Keratinocyte (primary cell): ENCODE measurements around the gene TRIM27. TPM values are rescaled to one million over a fixed set of nuclear protein-coding genes. Genes with fewer than 3 reads are reported as not detected.
A peak's percentile ranks its signal among the peaks of the same experiment; 100 is the strongest.

Experiments
- DNase-seq: peaks from one replicate; pipeline ENCODE4 v3.0.0-alpha.2; 2011; ENCODE audit warnings: low read depth, missing footprints, low spot score
- FAIRE-seq: peaks from 2 replicates; lab custom pipeline; 2011; peaks lifted over from hg19 to GRCh38; lab: Jason Lieb, UNC
- H2AFZ ChIP-seq: 2 replicates; pipeline ENCODE4 v1.6.0; 2012; ENCODE audit warnings: low read length, control low read depth, inconsistent platforms; ENCODE audit not compliant: control insufficient read depth
- H3K27ac ChIP-seq: 2 replicates; pipeline ENCODE4 v1.5.1; 2011; ENCODE audit warnings: low read length; ENCODE audit not compliant: control insufficient read depth, insufficient read depth
- H3K27me3 ChIP-seq: 3 replicates; pipeline ENCODE4 v1.6.0; 2011; ENCODE audit warnings: low read length; ENCODE audit not compliant: control insufficient read depth, insufficient read depth; ENCODE audit errors: extremely low read depth
- H3K36me3 ChIP-seq, 2 experiments: 2 replicates in 1 of 2; 3 replicates in 1 of 2; pipeline ENCODE4 v1.5.1; 2011; ENCODE audit warnings: low read length in 2 of 2, mild to moderate bottlenecking in 1 of 2; ENCODE audit not compliant: control insufficient read depth in 2 of 2, insufficient read depth in 2 of 2; ENCODE audit errors: extremely low read depth in 1 of 2
- H3K4me1 ChIP-seq: 3 replicates; pipeline ENCODE4 v1.5.1; 2011; ENCODE audit warnings: low read length; ENCODE audit not compliant: control insufficient read depth, insufficient read depth; ENCODE audit errors: extremely low read depth
- H3K4me2 ChIP-seq: 3 replicates; pipeline ENCODE4 v1.6.0; 2011; ENCODE audit warnings: low read depth, low read length; ENCODE audit not compliant: control insufficient read depth, insufficient read depth; ENCODE audit errors: extremely low read depth
- H3K4me3 ChIP-seq, 3 experiments: fragments of 200-600 bp in 1 of 3; sonication (generic) in 1 of 3; 2 replicates in 2 of 3; 3 replicates in 1 of 3; pipeline ENCODE4 v1.5.1; 2011 to 2016; ENCODE audit warnings: low read length in 3 of 3, mild to moderate bottlenecking in 3 of 3, control low read depth in 2 of 3, inconsistent platforms in 1 of 3, low read depth in 1 of 3, mixed read lengths in 1 of 3, mixed run types in 1 of 3, moderate library complexity in 1 of 3; ENCODE audit not compliant: control insufficient read depth in 2 of 3, insufficient read depth in 2 of 3; ENCODE audit errors: extremely low read depth in 1 of 3
- H3K79me2 ChIP-seq: 2 replicates; pipeline ENCODE4 v1.6.0; 2012; ENCODE audit warnings: low read length; ENCODE audit not compliant: control insufficient read depth, insufficient read depth
- H3K9ac ChIP-seq: 3 replicates; pipeline ENCODE4 v1.6.0; 2011; ENCODE audit warnings: low read length; ENCODE audit not compliant: control insufficient read depth, insufficient read depth; ENCODE audit errors: extremely low read depth
- H3K9me1 ChIP-seq: 3 replicates; pipeline ENCODE4 v1.6.0; 2011; ENCODE audit warnings: low read length; ENCODE audit not compliant: control insufficient read depth, insufficient read depth; ENCODE audit errors: extremely low read depth
- H3K9me3 ChIP-seq: 2 replicates; pipeline ENCODE4 v1.5.1; 2012; ENCODE audit warnings: low read depth, low read length; ENCODE audit not compliant: control insufficient read depth
- H4K20me1 ChIP-seq: 3 replicates; pipeline ENCODE4 v1.6.0; 2011; ENCODE audit warnings: low read length; ENCODE audit not compliant: control insufficient read depth, insufficient read depth; ENCODE audit errors: extremely low read depth
- EZH2 ChIP-seq: IDR thresholded peaks from one replicate; pipeline ENCODE4 v1.6.1; 2012; ENCODE audit warnings: inconsistent platforms, mild to moderate bottlenecking, low read length, moderate library complexity
- dilution Hi-C: fragments of 300-500 bp; cut with MboI; formaldehyde crosslinking; loops from one replicate; pipeline ENCODE4 v1.7.0; 2020; ENCODE audit warnings: low sequenced_read_pairs; ENCODE audit not compliant: extremely low pct_ligation_motif_present
- polyA plus RNA-seq, 5 experiments: library from polyadenylated mRNA; depleted of rRNA in 3 of 5; stranded (reverse) in 3 of 5; stranded (forward) in 1 of 5; unstranded in 1 of 5; fragments of >200 nt; gene quantifications; 1 replicate in 1 of 5; 2 replicates in 3 of 5; 3 replicates in 1 of 5; pipeline versions ENCODE4 v1.2.1 to v1.2.3, GENCODE V29; 2011 to 2012; ENCODE audit warnings: missing spikeins in 2 of 5, low read depth in 1 of 5, low replicate concordance in 1 of 5
- TF ChIP-seq, protein P1 (sequence below), 3 experiments: IDR thresholded peaks in 1 of 3; conservative IDR thresholded peaks in 1 of 3; optimal IDR thresholded peaks in 1 of 3; 2 replicates in 2 of 3; 3 replicates in 1 of 3; pipeline versions ENCODE3 to v1.5.1; 2011; ENCODE audit warnings: low read length in 3 of 3, mild to moderate bottlenecking in 3 of 3, moderate library complexity in 2 of 3, control low read depth in 1 of 3, inconsistent platforms in 1 of 3; ENCODE audit not compliant: insufficient read depth in 2 of 3; ENCODE audit errors: extremely low read depth in 1 of 3

TRIM27 gene
- polyA plus RNA-seq, 1 donor (not counting 4 experiments of a cell fraction or from before 2014, with no cell fraction given): 47.3 TPM

DNA sequence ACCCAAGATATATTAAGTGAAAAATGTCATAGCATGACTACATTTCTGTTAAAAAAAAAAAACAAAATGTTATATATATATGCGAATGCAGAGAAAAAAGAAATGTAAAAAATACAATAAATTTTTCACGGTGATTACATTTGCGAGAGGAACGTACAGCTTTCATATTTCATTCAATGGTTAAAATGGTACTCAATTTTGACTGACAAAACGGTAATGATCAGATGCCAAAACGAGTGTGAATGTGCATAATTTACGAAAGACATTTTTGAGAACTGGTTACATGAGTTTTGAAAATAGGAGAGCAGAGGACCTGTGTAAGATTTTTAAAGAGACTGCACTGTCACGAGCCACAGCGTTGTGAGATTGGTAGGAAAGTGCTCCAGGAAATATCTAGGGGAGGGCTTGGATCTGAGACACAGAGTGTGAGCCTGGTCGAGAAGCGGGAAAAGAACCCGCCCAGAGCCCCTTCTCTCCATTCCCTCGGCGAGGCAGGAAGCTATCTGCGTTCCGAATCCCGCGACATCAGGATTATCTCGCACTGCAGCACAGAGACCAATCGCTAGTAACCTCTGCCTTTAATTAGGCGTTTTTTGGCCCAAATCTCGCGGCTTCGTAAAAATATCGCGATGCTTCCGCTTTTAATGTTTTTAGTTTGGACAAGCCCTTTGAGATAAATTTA, 28.5 kb downstream of the TRIM27 start:
- H2AFZ ChIP-seq: peak overlapping the region; percentile 98
- no peaks in the 10 kb centered on the region for H3K9me1 ChIP-seq
- no peaks in the 10 kb centered on the region for H3K79me2 ChIP-seq
- no peaks in the 10 kb centered on the region for H4K20me1 ChIP-seq
- no peaks in the 10 kb centered on the region for H3K4me1 ChIP-seq
- H3K9ac ChIP-seq: peak overlapping the region; percentile 97
- TF ChIP-seq, protein P1, sequence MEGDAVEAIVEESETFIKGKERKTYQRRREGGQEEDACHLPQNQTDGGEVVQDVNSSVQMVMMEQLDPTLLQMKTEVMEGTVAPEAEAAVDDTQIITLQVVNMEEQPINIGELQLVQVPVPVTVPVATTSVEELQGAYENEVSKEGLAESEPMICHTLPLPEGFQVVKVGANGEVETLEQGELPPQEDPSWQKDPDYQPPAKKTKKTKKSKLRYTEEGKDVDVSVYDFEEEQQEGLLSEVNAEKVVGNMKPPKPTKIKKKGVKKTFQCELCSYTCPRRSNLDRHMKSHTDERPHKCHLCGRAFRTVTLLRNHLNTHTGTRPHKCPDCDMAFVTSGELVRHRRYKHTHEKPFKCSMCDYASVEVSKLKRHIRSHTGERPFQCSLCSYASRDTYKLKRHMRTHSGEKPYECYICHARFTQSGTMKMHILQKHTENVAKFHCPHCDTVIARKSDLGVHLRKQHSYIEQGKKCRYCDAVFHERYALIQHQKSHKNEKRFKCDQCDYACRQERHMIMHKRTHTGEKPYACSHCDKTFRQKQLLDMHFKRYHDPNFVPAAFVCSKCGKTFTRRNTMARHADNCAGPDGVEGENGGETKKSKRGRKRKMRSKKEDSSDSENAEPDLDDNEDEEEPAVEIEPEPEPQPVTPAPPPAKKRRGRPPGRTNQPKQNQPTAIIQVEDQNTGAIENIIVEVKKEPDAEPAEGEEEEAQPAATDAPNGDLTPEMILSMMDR (optimal IDR thresholded peaks at IDR 0.05 in 1 of 3, IDR thresholded peaks at IDR 0.05 in 1 of 3, conservative IDR thresholded peaks at IDR 0.05 in 1 of 3; ENCODE audit: extremely low read depth in 1 of 3, insufficient read depth in 2 of 3, low read length in 3 of 3): no peak
- no peak for TF ChIP-seq EZH2
- dilution Hi-C loops: no loop called here
- peak overlapping the region; percentile 69 to 86 (median 85) for H3K4me3 ChIP-seq
- FAIRE-seq (peak; percentile 81), DNase-seq (peak; percentile 62)
- no peaks in the 10 kb centered on the region for H3K9me3 ChIP-seq
- H3K27ac ChIP-seq: peak overlapping the region; percentile 95
- H3K36me3 ChIP-seq: no peaks in the 10 kb centered on the region
- H3K4me2 ChIP-seq: peak overlapping the region; percentile 96
- H3K27me3 ChIP-seq: no peaks in the 10 kb centered on the region

DNA sequence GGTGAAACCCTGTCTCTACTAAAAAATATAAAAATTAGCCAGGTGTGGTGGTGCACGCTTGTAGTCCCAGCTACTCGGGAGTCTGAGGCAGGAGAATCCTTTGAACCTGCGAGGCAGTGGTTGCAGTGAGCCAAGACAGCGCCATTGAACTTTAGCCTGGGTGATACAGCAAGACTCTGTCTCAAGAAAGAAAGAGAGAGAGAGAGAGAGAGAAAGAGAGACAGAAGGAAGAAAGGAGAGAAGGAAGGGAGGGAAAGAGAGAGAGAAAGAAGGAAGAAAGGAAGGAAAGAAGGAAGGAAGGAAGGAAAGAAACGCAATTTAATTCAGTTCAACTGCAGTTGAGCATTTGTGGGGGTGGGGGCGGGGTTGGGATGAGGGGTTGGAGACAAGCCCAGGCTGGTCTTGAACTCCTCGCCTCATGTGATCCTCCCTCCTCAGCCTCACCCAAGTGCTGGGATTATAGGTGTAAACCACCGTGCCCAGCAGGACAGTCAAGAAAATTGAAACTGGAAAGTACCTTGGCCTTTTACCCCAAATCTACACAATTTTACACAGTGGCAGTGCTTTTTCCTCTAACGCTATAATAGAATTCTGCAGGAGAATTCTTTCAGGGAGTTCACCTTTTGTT, 30.5 kb downstream of the TRIM27 start:
- H2AFZ ChIP-seq: peak overlapping the region; percentile 13
- no peak overlapping the region for H3K9ac ChIP-seq
- H3K9me3 ChIP-seq: no peaks in the 10 kb centered on the region
- H3K36me3 ChIP-seq: no peaks in the 10 kb centered on the region
- H3K79me2 ChIP-seq: no peaks in the 10 kb centered on the region
- no peaks in the 10 kb centered on the region for H3K27me3 ChIP-seq
- H3K27ac ChIP-seq: no peak overlapping the region
- no peaks in the 10 kb centered on the region for H4K20me1 ChIP-seq
- FAIRE-seq (no peak), DNase-seq (no peak)
- H3K4me3 ChIP-seq: no peak overlapping the region
- TF ChIP-seq EZH2: no peak
- TF ChIP-seq, protein P1 (optimal IDR thresholded peaks at IDR 0.05 in 1 of 3, IDR thresholded peaks at IDR 0.05 in 1 of 3, conservative IDR thresholded peaks at IDR 0.05 in 1 of 3; ENCODE audit: extremely low read depth in 1 of 3, insufficient read depth in 2 of 3, low read length in 3 of 3): no peak
- no peaks in the 10 kb centered on the region for H3K4me1 ChIP-seq
- no peak overlapping the region for H3K4me2 ChIP-seq
- H3K9me1 ChIP-seq: no peaks in the 10 kb centered on the region
- dilution Hi-C loops: no loop called here
